WTC11 (cell line): Measurements from ENCODE around the gene DSC3.

Source experiments
- TF ChIP-seq, protein P1 (sequence below): sonication (generic); formaldehyde crosslinking; IDR thresholded peaks from 2 replicates; pipeline ENCODE4 v1.8.0; 2023; ENCODE audit warnings: missing genetic modification reagents, mild to moderate bottlenecking, borderline replicate concordance
- TF ChIP-seq, protein P2 (sequence below): fragments of 200-600 bp; IDR thresholded peaks from 2 replicates; pipeline ENCODE4 v1.8.0; 2022; ENCODE audit warnings: antibody characterized with exemption
- TF ChIP-seq, protein P3 (sequence below): sonication (generic); formaldehyde crosslinking; IDR thresholded peaks from 2 replicates; pipeline ENCODE4 v1.8.0; 2022; ENCODE audit warnings: mild to moderate bottlenecking, missing genetic modification reagents
- TF ChIP-seq, protein P4 (sequence below): sonication (generic); formaldehyde crosslinking; IDR thresholded peaks from 2 replicates; pipeline ENCODE4 v1.8.1; 2022; ENCODE audit warnings: low read depth, missing genetic modification reagents, borderline replicate concordance

DNA sequence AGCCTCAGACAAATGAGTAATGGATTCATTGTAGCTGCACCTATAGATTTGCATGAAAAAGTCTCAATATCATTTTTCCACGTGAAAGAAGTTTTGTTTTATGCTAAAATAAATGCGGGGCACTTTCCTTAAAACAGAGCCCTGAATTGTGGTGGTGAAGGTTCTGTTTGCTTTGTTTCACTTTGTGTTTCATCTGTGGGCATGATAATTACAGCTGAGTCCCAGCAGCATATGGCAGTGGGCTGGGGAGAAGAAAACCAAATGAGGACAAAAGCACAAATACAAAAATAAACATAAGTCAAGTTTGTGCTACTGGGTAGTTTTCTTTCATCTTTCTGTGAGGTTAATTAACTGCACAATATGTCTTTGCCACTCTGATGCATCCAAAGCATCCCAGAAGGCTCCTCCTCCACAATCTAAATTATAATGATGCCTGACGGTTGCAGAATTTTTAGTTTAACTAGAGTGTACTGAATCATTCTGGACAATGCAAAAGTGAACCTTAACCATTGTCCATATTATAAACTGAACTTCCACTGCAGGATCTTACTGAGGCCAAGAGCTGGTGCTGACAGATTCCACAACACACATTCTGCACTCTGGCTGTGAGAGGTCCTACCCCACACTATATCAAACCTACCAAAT lies 97.6 kb downstream of the DSC3 start:
- TF ChIP-seq, protein P1, sequence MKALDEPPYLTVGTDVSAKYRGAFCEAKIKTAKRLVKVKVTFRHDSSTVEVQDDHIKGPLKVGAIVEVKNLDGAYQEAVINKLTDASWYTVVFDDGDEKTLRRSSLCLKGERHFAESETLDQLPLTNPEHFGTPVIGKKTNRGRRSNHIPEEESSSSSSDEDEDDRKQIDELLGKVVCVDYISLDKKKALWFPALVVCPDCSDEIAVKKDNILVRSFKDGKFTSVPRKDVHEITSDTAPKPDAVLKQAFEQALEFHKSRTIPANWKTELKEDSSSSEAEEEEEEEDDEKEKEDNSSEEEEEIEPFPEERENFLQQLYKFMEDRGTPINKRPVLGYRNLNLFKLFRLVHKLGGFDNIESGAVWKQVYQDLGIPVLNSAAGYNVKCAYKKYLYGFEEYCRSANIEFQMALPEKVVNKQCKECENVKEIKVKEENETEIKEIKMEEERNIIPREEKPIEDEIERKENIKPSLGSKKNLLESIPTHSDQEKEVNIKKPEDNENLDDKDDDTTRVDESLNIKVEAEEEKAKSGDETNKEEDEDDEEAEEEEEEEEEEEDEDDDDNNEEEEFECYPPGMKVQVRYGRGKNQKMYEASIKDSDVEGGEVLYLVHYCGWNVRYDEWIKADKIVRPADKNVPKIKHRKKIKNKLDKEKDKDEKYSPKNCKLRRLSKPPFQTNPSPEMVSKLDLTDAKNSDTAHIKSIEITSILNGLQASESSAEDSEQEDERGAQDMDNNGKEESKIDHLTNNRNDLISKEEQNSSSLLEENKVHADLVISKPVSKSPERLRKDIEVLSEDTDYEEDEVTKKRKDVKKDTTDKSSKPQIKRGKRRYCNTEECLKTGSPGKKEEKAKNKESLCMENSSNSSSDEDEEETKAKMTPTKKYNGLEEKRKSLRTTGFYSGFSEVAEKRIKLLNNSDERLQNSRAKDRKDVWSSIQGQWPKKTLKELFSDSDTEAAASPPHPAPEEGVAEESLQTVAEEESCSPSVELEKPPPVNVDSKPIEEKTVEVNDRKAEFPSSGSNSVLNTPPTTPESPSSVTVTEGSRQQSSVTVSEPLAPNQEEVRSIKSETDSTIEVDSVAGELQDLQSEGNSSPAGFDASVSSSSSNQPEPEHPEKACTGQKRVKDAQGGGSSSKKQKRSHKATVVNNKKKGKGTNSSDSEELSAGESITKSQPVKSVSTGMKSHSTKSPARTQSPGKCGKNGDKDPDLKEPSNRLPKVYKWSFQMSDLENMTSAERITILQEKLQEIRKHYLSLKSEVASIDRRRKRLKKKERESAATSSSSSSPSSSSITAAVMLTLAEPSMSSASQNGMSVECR (CRISPR knock-in tag), result no peak
- TF ChIP-seq, protein P2, sequence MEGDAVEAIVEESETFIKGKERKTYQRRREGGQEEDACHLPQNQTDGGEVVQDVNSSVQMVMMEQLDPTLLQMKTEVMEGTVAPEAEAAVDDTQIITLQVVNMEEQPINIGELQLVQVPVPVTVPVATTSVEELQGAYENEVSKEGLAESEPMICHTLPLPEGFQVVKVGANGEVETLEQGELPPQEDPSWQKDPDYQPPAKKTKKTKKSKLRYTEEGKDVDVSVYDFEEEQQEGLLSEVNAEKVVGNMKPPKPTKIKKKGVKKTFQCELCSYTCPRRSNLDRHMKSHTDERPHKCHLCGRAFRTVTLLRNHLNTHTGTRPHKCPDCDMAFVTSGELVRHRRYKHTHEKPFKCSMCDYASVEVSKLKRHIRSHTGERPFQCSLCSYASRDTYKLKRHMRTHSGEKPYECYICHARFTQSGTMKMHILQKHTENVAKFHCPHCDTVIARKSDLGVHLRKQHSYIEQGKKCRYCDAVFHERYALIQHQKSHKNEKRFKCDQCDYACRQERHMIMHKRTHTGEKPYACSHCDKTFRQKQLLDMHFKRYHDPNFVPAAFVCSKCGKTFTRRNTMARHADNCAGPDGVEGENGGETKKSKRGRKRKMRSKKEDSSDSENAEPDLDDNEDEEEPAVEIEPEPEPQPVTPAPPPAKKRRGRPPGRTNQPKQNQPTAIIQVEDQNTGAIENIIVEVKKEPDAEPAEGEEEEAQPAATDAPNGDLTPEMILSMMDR, result no peak
- TF ChIP-seq, protein P3, sequence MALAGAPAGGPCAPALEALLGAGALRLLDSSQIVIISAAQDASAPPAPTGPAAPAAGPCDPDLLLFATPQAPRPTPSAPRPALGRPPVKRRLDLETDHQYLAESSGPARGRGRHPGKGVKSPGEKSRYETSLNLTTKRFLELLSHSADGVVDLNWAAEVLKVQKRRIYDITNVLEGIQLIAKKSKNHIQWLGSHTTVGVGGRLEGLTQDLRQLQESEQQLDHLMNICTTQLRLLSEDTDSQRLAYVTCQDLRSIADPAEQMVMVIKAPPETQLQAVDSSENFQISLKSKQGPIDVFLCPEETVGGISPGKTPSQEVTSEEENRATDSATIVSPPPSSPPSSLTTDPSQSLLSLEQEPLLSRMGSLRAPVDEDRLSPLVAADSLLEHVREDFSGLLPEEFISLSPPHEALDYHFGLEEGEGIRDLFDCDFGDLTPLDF (CRISPR knock-in tag), result no peak
- TF ChIP-seq, protein P4, sequence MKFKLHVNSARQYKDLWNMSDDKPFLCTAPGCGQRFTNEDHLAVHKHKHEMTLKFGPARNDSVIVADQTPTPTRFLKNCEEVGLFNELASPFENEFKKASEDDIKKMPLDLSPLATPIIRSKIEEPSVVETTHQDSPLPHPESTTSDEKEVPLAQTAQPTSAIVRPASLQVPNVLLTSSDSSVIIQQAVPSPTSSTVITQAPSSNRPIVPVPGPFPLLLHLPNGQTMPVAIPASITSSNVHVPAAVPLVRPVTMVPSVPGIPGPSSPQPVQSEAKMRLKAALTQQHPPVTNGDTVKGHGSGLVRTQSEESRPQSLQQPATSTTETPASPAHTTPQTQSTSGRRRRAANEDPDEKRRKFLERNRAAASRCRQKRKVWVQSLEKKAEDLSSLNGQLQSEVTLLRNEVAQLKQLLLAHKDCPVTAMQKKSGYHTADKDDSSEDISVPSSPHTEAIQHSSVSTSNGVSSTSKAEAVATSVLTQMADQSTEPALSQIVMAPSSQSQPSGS, result no peak
